GM12874 (cell line): Measurements from ENCODE around the gene GLO1.

Experiments used
- CTCF ChIP-seq: IDR thresholded peaks from 2 replicates; pipeline ENCODE4 v1.5.1; 2011; ENCODE audit warnings: low read depth, mild to moderate bottlenecking, control low read depth, low read length, moderate library complexity; ENCODE audit not compliant: insufficient read depth

Gene GLO1

GRCh38 chr6:38687549-38687948, 15.4 kb downstream of the GLO1 start:
- TF ChIP-seq CTCF, result no peak

GRCh38 chr6:38687043-38687353, 15.9 kb downstream of the GLO1 start:
- TF ChIP-seq CTCF, result no peak

- no peak for TF ChIP-seq CTCF
Measured at GRCh38 chr6:38686270-38687042, 16.5 kb downstream of the GLO1 start.

GRCh38 chr6:38684904-38685303, 18.0 kb downstream of the GLO1 start:
- TF ChIP-seq CTCF, result no peak

- no peak for TF ChIP-seq CTCF
Measured at GRCh38 chr6:38684237-38684636, 18.7 kb downstream of the GLO1 start.

- TF ChIP-seq CTCF, result no peak
Measured at GRCh38 chr6:38681850-38682249, 21.1 kb downstream of the GLO1 start.

GRCh38 chr6:38679668-38680067, 23.3 kb downstream of the GLO1 start:
- TF ChIP-seq CTCF, result no peak
